ENCODE results near the gene CAMTA1. TPM values are rescaled to one million over a fixed set of nuclear protein-coding genes. Genes with fewer than 3 reads are reported as not detected.

CAMTA1 gene
- total RNA-seq, 1 donor from 2014 or later: 114 TPM

- intact Hi-C loops (cut with DNase I): no loop called here
- DNase-seq (ENCODE audit: low spot score): no peak
These were observed 746.5 kb downstream of the CAMTA1 start for GRCh38 chr1:7531562-7532340.

GRCh38 chr1:7533006-7533405 is 747.8 kb downstream of the CAMTA1 start:
- intact Hi-C loops (cut with DNase I): no loop called here
- no peak for DNase-seq (ENCODE audit: low spot score)

GRCh38 chr1:7534061-7534825 is 749.0 kb downstream of the CAMTA1 start:
- intact Hi-C loops (cut with DNase I): no loop called here
- DNase-seq (ENCODE audit: low spot score): no peak

- DNase-seq (ENCODE audit: low spot score): no peak
- intact Hi-C loops (cut with DNase I): no loop called here
These were observed 749.8 kb downstream of the CAMTA1 start for GRCh38 chr1:7535016-7535415.

- intact Hi-C loops (cut with DNase I): no loop called here
- no peak for DNase-seq (ENCODE audit: low spot score)
These were observed 751.0 kb downstream of the CAMTA1 start for GRCh38 chr1:7535934-7536878.

- no peak for DNase-seq (ENCODE audit: low spot score)
- intact Hi-C loops (cut with DNase I): no loop called here
These were observed 751.8 kb downstream of the CAMTA1 start for GRCh38 chr1:7536891-7537591.

- DNase-seq (ENCODE audit: low spot score): no peak
- intact Hi-C loops (cut with DNase I): no loop called here
These were observed 752.8 kb downstream of the CAMTA1 start for GRCh38 chr1:7538033-7538432.

GRCh38 chr1:7538849-7539768 is 753.9 kb downstream of the CAMTA1 start:
- intact Hi-C loops (cut with DNase I): no loop called here
- no peak for DNase-seq (ENCODE audit: low spot score)

GRCh38 chr1:7539769-7540175 is 754.5 kb downstream of the CAMTA1 start:
- DNase-seq (ENCODE audit: low spot score): no peak
- intact Hi-C loops (cut with DNase I): no loop called here

GRCh38 chr1:7540816-7541215 is 755.6 kb downstream of the CAMTA1 start:
- intact Hi-C loops (cut with DNase I): no loop called here
- no peak for DNase-seq (ENCODE audit: low spot score)

GRCh38 chr1:7541629-7542028 is 756.4 kb downstream of the CAMTA1 start:
- no peak for DNase-seq (ENCODE audit: low spot score)
- intact Hi-C loops (cut with DNase I): no loop called here

GRCh38 chr1:7543718-7544090 is 758.5 kb downstream of the CAMTA1 start:
- intact Hi-C loops (cut with DNase I): no loop called here
- DNase-seq (ENCODE audit: low spot score): no peak

GRCh38 chr1:7549277-7550161 is 764.3 kb downstream of the CAMTA1 start:
- peak; percentile 29 for DNase-seq (ENCODE audit: low spot score)
- intact Hi-C loops (cut with DNase I): no loop called here

- peak; percentile 51 for DNase-seq (ENCODE audit: low spot score)
- intact Hi-C loops (cut with DNase I): no loop called here
These were observed 765.1 kb downstream of the CAMTA1 start for GRCh38 chr1:7550261-7550865.

- peak; percentile 49 for DNase-seq (ENCODE audit: low spot score)
- intact Hi-C loops (cut with DNase I): no loop called here
These were observed 765.7 kb downstream of the CAMTA1 start for GRCh38 chr1:7550981-7551380.

GRCh38 chr1:7551442-7551841 is 766.2 kb downstream of the CAMTA1 start:
- peak; percentile 58 for DNase-seq (ENCODE audit: low spot score)
- intact Hi-C loops (cut with DNase I): no loop called here

GRCh38 chr1:7552402-7552801 is 767.1 kb downstream of the CAMTA1 start:
- DNase-seq (ENCODE audit: low spot score): peak; percentile 74
- intact Hi-C loops (cut with DNase I): no loop called here
